GM19193 (cell line): Measurements from ENCODE around the gene NIT1.
A peak's percentile ranks its signal among the peaks of the same experiment; 100 is the strongest.

ENCODE experiments used
- POLR2A ChIP-seq: IDR thresholded peaks from 4 replicates; pipeline ENCODE4 v1.6.1; 2011; ENCODE audit not compliant: insufficient read depth, insufficient read length; ENCODE audit errors: extremely low read depth

NIT1 gene

GRCh38 chr1:161119092-161119903 is 1.4 kb downstream of the NIT1 start:
- no peak for TF ChIP-seq POLR2A

GRCh38 chr1:161121042-161121650 is 3.2 kb downstream of the NIT1 start:
- TF ChIP-seq POLR2A: no peak

- no peak for TF ChIP-seq POLR2A
Observed at GRCh38 chr1:161121834-161122233, 3.9 kb downstream of the NIT1 start.

DNA sequence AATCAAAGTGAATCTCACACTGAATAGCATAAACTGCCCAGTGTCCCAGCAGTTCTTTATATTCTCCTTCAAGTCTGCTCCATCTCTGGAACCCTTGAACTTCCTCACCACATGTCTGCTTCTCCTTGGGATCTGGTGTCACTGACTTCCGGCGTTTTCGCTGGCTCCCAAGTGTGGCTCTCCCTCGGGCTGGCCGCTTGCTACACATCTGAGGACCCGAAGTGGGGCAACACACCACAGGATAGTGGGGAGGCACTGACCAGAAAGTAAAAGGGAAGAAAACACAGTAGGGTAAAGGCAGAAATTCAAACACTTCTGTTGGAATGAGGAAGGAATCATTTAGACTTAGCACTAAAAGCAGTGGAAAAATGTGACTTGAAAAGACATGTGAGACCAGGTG is 5.1 kb downstream of the NIT1 start:
- no peak for TF ChIP-seq POLR2A

DNA sequence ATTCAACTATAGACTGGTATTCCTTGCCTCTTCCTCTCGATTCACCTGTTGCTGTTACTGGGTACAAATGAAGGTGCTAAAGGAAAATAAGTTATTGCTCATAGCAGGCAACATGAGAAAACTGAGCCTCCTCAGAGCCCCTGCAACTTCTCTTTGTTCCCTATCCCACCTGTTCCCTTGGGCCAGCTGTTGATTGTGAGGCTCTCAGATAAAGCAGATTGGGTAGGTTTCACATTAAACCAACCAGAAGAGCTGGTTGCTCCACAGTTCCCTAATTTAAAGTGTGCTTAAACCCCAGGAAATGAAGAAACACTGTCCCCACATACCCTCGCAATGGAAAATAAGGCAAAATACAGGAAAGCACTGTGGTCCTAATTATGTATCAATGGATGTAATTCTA is 9.7 kb downstream of the NIT1 start:
- no peak for TF ChIP-seq POLR2A

DNA sequence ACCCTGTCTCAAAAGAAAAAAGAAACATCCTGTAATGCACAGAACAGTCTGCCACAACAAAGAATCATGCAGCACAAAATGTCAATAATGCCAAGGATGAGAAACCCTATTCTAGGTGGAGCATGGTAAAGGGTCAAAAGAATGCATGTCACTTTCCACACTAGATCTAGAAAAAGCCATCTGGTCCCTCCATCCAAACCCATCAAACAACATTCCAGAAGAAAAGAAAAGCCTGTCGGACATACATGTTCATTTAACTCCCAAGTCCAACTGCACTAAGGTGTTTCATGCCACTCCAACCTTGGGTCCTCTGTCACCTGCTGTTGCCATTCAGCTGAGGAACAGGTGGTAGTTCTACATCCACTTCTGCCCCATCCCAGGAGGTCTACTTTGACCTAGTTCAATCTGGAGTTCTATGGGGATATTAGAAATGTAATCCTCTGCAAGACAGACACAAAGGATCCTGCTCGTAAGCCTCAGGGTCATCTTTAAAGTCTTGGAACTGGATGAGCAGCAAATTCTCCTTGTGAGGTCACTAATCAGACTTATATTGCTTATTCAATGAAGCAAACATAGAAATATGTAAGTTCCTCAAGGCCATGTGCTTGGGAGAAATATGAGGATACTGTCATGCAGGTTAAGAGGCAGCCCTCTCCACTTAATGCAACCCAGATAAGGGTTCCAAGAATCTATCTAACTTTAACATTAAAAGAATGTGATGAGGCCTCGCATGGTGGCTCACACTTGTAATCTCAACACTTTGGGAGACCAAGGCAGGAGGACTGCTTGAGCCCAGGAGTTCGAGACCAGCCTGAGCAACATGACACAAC is 10.9 kb downstream of the NIT1 start:
- no peak for TF ChIP-seq POLR2A

DNA sequence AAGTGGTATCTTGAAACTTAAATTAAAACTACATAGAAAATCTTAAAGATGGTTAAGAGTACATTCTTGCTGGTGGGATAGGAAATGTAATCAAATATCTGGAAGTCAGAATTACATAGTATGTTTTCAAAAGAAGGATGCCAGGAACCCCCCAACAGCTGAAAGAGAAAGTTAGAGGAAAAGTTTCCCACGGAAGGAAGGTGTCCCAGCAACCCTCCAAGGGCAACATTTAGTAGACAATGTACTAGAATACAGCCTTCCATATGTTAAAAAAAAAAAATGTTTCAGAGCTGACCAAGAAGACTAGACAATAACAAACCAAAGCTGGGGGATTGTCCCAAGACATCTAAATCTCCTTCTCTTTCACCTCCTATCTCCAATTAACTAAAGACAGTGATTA is 12.4 kb downstream of the NIT1 start:
- TF ChIP-seq POLR2A: no peak

GRCh38 chr1:161131523-161132409 is 13.9 kb downstream of the NIT1 start:
- TF ChIP-seq POLR2A: no peak

GRCh38 chr1:161132410-161133219 is 14.7 kb downstream of the NIT1 start, which contains the start of gene DEDD:
TSS of gene DEDD (minus strand) at chr1:161132667. CDS start at chr1:161124462, 8,205 bp downstream.
- TF ChIP-seq POLR2A: peak; percentile 63

DNA sequence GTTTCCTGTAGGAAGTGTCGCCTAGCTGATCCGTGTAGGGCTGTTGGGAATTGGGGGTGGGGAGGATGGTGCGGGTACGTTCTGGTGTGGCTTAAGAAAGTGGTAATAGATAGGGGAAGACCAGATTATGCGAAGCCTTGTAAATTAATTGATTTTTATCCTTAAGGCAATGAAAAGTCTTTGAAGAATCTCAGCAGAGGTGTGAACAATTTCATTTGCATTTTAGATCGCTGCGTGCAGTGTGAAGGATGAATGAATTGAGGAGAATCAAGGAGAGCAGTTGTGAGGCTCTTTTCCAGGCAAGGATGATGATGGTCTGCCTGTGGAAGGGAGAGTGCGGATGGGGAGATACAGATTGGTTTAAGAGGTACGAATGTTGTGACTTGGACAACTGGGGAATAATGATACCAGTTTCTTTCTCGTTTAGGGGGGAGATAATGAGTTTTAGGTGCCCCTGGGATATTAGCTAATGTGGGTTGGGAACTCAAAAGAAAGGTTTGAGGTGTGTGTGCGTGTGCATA is 15.4 kb downstream of the NIT1 start:
- TF ChIP-seq POLR2A: no peak

GRCh38 chr1:161137881-161138280 is 20.0 kb downstream of the NIT1 start:
- TF ChIP-seq POLR2A: no peak

DNA sequence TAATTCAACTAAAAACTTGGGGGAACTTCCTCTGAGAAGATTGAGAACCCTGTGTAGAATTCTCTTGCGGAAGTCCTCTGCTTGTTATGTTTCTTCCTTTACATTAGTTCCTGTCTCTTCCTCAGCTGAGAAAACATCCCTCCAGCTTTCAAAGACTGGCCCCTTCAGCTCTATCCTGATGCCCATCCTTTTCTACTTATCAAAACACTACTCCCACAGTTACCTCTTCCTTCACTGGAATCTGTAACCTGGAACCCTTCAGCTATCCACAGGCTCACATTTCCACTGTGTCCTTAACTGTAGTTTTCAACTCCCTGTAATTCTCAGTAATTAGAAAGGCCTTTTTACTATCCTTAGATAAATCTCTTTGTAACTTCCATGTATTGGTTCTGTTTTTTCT is 20.5 kb downstream of the NIT1 start:
- no peak for TF ChIP-seq POLR2A

GRCh38 chr1:161139766-161140165 is 21.9 kb downstream of the NIT1 start:
- TF ChIP-seq POLR2A: no peak
